Activated naive CD4-positive, alpha-beta T cell treated with anti-CD3 and anti-CD28 coated beads, Interleukin-2, amount 50 U/mL, for 72 hours (primary cell): Measurements from ENCODE around the gene GMIP. TPM values are rescaled to one million over a fixed set of nuclear protein-coding genes. Genes with fewer than 3 reads are reported as not detected.
"Not testable (repeated sequence)": the region's sequence is repeated elsewhere in the genome, so short reads cannot be mapped to it uniquely, and the experiment has no call there.

Experiments
- ATAC-seq, 2 donors: fragments of 150-1000 bp; cut with Tn5 transposase; 2 replicates each; pipeline ENCODE4 v1.10.0; 2021; ENCODE audit warnings: mild to moderate bottlenecking in 2 of 2, moderate library complexity in 2 of 2
- DNase-seq, 2 donors: peaks; one replicate each; pipeline ENCODE4 v3.0.0; 2021 to 2022; ENCODE audit warnings: low spot score in 2 of 2
- H3K27ac Mint-ChIP-seq, 2 donors: one replicate each; pipeline ENCODE4 v1.8.0; 2022; ENCODE audit warnings: mild to moderate bottlenecking in 2 of 2, mixed read lengths in 2 of 2
- H3K36me3 Mint-ChIP-seq, 2 donors: one replicate each; pipeline ENCODE4 v1.8.0; 2022; ENCODE audit warnings: mixed read lengths in 2 of 2
- H3K9me3 Mint-ChIP-seq, 2 donors: one replicate each; pipeline ENCODE4 v1.8.0; 2022; ENCODE audit warnings: mixed read lengths in 2 of 2
- total RNA-seq, 2 donors: library from RNA; stranded (reverse); gene quantifications; one replicate each; pipeline ENCODE4 v1.2.3, GENCODE V29; 2022

The GMIP gene
- total RNA-seq, 2 donors from 2014 or later = 69.7 to 106 TPM

- peaks cover 10% of the 10 kb centered on the region in 2 donors for H3K9me3 Mint-ChIP-seq
- DNase-seq (no peak), ATAC-seq (no peak)
- H3K27ac Mint-ChIP-seq = peak overlapping the region; percentile 60 to 100
- peaks cover 16 to 29% of the 10 kb centered on the region in 2 donors for H3K36me3 Mint-ChIP-seq
Measured at GRCh38 chr19:19602136-19602712, 41.2 kb downstream of the GMIP start.

DNA sequence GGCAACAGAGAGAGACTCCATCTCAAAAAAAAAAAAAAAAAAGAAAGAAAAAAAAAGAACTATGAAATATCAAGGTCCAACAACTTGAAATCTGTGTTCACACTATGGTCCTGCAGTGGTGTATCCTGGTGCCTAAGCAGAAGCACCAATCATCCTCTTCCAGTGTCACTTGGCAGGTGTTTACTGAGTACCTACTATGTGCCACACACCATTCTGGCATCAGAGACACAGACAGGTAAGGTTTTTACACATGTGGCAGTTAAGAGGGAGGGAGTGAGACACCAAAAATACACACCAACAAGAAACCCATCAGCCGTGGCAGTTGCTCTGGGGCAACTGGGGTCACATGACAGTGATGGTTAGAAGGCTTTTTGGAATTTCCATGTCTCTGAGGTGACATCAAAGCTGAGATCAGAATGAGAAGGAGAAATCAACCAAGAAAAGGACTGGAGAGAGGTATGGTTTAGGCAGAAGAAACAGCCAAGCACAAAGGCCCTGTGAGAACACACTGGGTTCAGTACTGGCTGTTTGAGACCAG lies 42.6 kb downstream of the GMIP start:
- peaks cover 10% of the 10 kb centered on the region in 2 donors for H3K9me3 Mint-ChIP-seq
- no peak for ATAC-seq
- peaks cover 17 to 30% of the 10 kb centered on the region in 2 donors for H3K36me3 Mint-ChIP-seq
- peak overlapping the region; percentile 60 to 100 for H3K27ac Mint-ChIP-seq
- no peak for DNase-seq

- DNase-seq (peak; percentile 56 to 77), ATAC-seq (peak; percentile 59 to 68)
- not testable (repeated sequence) for H3K9me3 Mint-ChIP-seq
- peaks cover 17 to 37% of the 10 kb centered on the region in 2 donors for H3K36me3 Mint-ChIP-seq
- H3K27ac Mint-ChIP-seq = peak overlapping the region; percentile 100
Measured at GRCh38 chr19:19598728-19599451, 44.6 kb downstream of the GMIP start.

- Mint-ChIP-seq H3K36me3 (peaks cover 17 to 36% of the 10 kb centered on the region in 2 donors), H3K27ac (peak overlapping the region; percentile 100), H3K9me3 (peaks cover 10% of the 10 kb centered on the region in 2 donors)
- ATAC-seq = peak; percentile 78 to 81
- DNase-seq = peak; percentile 58 to 76
Measured at GRCh38 chr19:19597809-19598306, 45.6 kb downstream of the GMIP start.

- Mint-ChIP-seq H3K36me3 (peaks cover 11 to 33% of the 10 kb centered on the region in 2 donors), H3K27ac (peak overlapping the region in 1 of 2 donors; percentile 100), H3K9me3 (no peaks in the 10 kb centered on the region)
- ATAC-seq (no peak), DNase-seq (no peak)
Measured at GRCh38 chr19:19595171-19595701, 48.2 kb downstream of the GMIP start.

DNA sequence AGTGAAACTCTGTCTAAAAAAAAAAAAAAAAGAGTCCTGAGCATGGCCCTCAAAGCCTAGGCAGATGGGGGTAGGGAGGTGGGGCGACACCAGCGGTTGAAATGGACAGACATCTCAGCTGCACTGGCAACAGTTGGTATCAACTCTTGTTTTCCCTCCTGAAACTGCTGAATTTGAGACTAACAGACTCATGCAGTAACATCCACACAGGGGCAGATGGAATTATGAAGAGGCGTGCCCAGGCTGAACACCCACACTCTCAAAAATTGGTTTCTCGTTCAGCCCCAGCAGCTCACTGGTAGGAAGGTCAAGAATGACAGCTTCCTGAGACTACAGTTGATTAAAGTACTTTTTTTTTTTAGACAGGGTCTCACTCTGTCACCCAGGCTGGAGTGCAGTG lies 49.1 kb downstream of the GMIP start:
- Mint-ChIP-seq H3K9me3 (no peaks in the 10 kb centered on the region), H3K36me3 (peaks cover 11 to 33% of the 10 kb centered on the region in 2 donors), H3K27ac (peak overlapping the region in 1 of 2 donors; percentile 83)
- DNase-seq = no peak
- ATAC-seq = no peak

- no peaks in the 10 kb centered on the region for H3K9me3 Mint-ChIP-seq
- ATAC-seq (no peak), DNase-seq (no peak)
- H3K36me3 Mint-ChIP-seq = peaks cover 11 to 45% of the 10 kb centered on the region in 2 donors
- peak overlapping the region in 1 of 2 donors; percentile 88 for H3K27ac Mint-ChIP-seq
Measured at GRCh38 chr19:19592690-19593089, 50.8 kb downstream of the GMIP start.

GRCh38 chr19:19591133-19591825 lies 52.2 kb downstream of the GMIP start:
- DNase-seq = peak; percentile 63 to 77
- Mint-ChIP-seq H3K27ac (peak overlapping the region; percentile 88 to 96), H3K9me3 (no peaks in the 10 kb centered on the region), H3K36me3 (peaks cover 5 to 36% of the 10 kb centered on the region in 2 donors)
- ATAC-seq = peak; percentile 92 to 94

GRCh38 chr19:19588546-19588945 lies 54.9 kb downstream of the GMIP start:
- H3K36me3 Mint-ChIP-seq = peaks cover 5 to 24% of the 10 kb centered on the region in 2 donors
- no peaks in the 10 kb centered on the region for H3K9me3 Mint-ChIP-seq
- ATAC-seq (no peak), DNase-seq (no peak)
- peak overlapping the region; percentile 88 to 94 for H3K27ac Mint-ChIP-seq

DNA sequence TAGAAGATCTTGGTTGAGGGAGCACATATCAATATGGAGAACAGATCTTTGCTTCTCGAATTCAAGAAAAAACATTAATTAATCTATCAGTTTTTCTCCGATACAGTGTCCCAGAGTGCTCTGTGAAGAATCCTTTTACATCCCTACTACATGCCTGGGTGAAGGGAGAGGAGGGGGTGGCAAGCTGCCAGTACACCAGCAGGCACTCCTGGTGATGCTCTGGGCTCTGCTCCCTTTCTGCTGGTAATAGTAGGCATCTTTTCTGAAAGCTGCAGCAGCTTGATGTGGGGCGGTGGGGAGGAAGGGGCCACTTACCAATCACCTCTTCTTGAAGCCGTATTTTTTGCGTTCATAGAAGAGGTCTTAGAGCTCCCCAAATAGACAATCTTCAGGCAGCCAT lies 55.7 kb downstream of the GMIP start:
- DNase-seq (no peak), ATAC-seq (no peak)
- Mint-ChIP-seq H3K36me3 (peaks cover 5 to 19% of the 10 kb centered on the region in 2 donors), H3K27ac (peak overlapping the region in 1 of 2 donors; percentile 94), H3K9me3 (no peaks in the 10 kb centered on the region)

DNA sequence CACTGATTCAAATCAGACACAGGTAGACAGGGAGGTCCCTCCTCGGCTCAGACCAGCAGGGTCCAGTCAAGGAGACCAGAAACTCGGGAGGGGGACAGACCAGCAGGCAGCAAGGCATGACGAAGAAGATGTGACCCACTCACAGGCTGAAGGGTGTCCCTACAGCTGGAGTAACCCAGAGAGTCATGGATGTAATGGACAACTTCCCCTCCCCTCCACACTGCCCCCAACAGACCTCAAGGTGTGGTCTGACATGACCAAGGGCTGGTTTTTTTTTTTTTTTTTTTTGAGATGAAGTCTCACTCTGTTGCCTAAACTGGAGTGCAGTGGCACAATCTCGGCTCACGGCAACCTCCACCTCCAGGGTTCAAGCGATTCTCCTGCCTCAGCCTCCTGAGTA lies 59.1 kb downstream of the GMIP start:
- Mint-ChIP-seq H3K36me3 (peaks cover 0 to 12% of the 10 kb centered on the region in 2 donors), H3K9me3 (no peaks in the 10 kb centered on the region), H3K27ac (no peak overlapping the region)
- DNase-seq = no peak
- ATAC-seq = no peak

DNA sequence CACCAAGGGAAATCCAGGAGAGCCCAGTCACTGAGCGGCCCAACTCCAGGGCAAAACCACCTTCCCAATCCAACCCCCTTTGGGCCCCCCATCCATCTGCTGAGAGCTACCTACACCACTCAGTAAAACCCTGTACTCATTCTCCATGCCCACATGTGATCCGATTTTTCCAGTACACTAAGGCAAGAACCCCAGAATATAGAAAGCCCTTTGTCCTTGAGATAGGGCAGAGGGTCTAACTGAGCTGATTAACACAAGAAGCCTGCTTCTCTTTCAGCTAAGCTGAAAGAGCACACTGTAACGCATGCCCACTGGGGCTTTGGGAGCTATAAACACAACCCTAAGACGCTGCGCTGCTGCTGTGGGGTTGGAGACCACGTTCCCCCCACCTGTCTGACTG lies 61.0 kb downstream of the GMIP start:
- H3K36me3 Mint-ChIP-seq = no peaks in the 10 kb centered on the region
- H3K9me3 Mint-ChIP-seq = no peaks in the 10 kb centered on the region
- DNase-seq (no peak), ATAC-seq (no peak)
- H3K27ac Mint-ChIP-seq = peak overlapping the region in 1 of 2 donors; percentile 14

DNA sequence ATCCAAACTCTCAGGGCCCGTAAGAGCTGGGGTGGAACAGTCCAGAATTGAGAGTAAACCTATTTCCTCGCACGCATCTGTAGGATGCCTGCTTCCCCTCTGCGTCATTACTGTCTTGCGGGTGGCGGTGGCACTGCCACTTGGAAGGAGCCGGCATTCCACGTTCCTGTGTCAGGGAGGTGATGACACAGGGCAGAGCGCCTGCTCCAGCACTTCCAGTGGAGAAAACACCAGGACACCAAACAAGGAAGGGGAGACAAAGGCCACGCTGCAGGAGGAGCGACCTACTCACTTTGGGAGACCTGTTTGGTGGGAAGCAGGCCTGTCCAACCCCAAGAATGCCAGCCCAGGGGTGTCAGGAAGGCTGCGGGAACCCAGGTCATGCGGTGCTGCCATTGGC lies 62.1 kb downstream of the GMIP start:
- H3K27ac Mint-ChIP-seq = peak overlapping the region in 1 of 2 donors; percentile 88
- ATAC-seq (no peak), DNase-seq (no peak)
- no peaks in the 10 kb centered on the region for H3K9me3 Mint-ChIP-seq
- H3K36me3 Mint-ChIP-seq = no peaks in the 10 kb centered on the region

GRCh38 chr19:19580418-19580817 lies 63.0 kb downstream of the GMIP start:
- DNase-seq = no peak
- no peaks in the 10 kb centered on the region for H3K9me3 Mint-ChIP-seq
- no peak overlapping the region for H3K27ac Mint-ChIP-seq

DNA sequence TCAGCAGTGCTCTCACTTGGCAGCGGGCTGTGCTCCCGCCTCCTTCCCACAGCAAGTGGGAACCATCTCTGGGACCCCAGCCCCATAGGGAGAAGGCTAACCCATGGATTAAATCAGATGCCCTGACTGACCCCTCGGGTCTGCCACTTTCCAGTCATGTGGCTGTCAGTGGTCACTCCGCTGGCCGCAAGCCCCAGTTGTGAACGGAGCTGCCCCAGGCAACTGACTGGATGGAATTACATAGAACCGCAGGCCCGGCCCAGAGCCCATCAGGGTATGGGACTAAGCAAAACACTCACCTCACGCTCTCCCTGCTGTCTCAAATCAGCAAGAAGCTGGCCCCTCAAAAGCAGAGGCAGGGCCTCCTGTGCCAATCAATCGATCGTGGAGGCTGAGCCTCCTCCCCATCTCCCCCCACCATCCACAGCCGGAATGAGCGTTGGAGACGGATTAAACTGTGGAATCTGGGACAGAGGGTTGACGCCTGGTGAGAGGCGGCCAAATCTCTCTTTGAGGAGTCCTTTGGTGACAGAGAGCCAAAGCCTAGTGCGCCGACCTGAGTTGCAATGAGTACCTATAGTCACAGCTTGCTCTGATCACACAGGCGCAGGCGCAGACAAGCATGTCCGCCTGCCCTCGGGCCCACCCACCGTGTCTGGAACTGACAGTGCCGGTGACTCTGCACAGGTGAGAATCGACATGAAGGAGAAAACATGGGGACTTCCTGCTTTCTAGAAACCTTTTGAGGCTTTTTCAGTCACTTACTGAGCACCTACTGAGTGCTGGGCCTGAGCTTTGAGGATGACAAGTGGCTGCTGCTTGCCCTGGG lies 63.7 kb downstream of the GMIP start:
- H3K9me3 Mint-ChIP-seq = no peaks in the 10 kb centered on the region
- peak overlapping the region; percentile 46 to 72 for H3K27ac Mint-ChIP-seq
- DNase-seq = no peak
- H3K36me3 Mint-ChIP-seq = no peaks in the 10 kb centered on the region
- ATAC-seq = no peak

More at GRCh38 chr19:19580418-19580817, 63.0 kb downstream of the GMIP start:
- no peaks in the 10 kb centered on the region for H3K36me3 Mint-ChIP-seq
- ATAC-seq = no peak
